ENCODE measurements around the gene ACTMAP.
"Not testable (repeated sequence)": the region's sequence is repeated elsewhere in the genome, so short reads cannot be mapped to it uniquely, and the experiment has no call there.

The ACTMAP gene

DNA sequence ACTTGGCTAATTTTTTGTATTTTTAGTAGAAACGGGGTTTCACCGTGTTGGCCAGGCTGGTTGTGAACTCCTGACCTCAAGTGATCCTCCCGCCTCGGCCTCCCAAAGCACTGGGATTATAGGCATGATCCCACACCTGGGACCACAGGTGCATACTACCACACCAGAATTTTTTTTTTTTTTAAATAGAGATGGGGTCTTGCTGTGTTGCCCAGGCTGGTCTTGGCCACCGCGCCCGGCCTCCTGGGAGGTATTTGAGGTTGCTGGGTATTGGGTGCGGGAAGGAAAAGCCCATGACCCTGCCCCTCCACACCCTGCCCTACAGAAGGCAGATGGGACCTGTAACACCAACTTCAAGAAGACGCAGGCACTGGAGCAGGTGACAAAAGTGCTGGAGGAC is 13.6 kb downstream of the ACTMAP start:
- TF ChIP-seq, protein P1, sequence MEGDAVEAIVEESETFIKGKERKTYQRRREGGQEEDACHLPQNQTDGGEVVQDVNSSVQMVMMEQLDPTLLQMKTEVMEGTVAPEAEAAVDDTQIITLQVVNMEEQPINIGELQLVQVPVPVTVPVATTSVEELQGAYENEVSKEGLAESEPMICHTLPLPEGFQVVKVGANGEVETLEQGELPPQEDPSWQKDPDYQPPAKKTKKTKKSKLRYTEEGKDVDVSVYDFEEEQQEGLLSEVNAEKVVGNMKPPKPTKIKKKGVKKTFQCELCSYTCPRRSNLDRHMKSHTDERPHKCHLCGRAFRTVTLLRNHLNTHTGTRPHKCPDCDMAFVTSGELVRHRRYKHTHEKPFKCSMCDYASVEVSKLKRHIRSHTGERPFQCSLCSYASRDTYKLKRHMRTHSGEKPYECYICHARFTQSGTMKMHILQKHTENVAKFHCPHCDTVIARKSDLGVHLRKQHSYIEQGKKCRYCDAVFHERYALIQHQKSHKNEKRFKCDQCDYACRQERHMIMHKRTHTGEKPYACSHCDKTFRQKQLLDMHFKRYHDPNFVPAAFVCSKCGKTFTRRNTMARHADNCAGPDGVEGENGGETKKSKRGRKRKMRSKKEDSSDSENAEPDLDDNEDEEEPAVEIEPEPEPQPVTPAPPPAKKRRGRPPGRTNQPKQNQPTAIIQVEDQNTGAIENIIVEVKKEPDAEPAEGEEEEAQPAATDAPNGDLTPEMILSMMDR (IDR thresholded peaks at IDR 0.05; ENCODE audit: low read depth, low read length), result no peak
- H3K4me1 ChIP-seq, result no peaks in the 10 kb centered on the region; the same call in none of the 2 replicates
- H3K27me3 ChIP-seq, result no peaks in the 10 kb centered on the region
- no peak overlapping the region for H3K4me3 ChIP-seq (ENCODE audit: low read depth, low read length)
- peaks cover 12% of the 10 kb centered on the region for H3K36me3 ChIP-seq
- DNase-seq, result no peak
- no peaks in the 10 kb centered on the region for H3K9me3 ChIP-seq

DNA sequence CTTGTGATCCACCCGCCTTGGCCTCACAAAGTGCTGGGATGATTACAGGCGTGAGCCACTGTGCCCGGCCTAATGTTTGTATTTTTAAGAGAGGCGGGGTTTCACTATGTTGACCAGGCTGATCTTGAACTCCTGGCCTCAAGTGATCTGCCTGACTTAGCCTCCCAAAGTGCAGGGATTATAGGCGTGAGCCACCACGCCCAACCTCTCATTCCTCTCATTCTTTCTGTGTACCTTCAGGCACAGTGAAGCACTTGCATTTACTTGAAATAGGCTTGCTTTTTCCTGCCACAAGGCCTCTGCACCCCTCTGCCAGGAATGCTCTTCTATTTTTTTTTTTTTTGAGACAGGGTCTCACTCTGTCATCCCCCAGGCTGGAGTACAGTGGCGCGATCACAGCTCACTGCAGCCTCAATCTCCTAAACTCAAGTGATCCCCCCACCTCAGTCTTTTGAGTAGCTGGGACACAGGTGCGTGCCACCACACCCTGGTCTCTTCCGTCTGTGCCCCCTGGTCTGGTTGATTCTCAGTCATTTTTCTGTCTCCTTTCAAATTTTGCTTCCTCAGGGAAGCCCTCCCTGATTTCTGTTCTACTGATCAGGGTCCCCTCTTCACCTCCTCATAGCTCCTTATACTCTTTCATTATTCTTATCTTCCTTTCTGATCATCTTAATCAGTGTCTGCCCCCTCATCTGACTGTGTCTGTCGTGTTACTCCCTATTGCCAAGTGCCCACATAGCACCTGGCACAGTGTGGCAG is 15.1 kb downstream of the ACTMAP start:
- TF ChIP-seq, protein P1 (IDR thresholded peaks at IDR 0.05; ENCODE audit: low read depth, low read length), result no peak
- peaks cover 12% of the 10 kb centered on the region for H3K36me3 ChIP-seq
- DNase-seq, result no peak

DNA sequence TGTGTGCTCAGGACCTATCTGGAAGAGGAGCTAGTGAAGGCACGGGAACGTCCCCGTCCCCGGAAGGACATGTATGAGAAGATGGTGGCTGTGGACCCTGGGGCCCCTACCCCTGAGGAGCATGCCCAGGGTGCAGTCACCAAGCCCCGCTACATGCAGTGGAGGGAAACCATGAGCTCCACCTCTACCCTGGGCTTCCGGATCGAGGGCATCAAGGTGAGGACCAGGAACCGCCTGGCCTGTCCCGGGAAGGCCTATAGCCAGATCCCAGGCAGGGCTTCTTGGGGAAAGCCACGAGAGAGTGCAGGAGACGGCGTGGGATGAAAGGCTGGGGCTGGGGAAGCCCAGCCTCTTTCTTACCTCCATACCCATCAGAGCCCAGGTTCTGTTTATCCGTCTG is 17.1 kb downstream of the ACTMAP start:
- no peaks in the 10 kb centered on the region for H3K9me3 ChIP-seq
- no peaks in the 10 kb centered on the region; the same call in 1 of the 2 replicates for H3K4me1 ChIP-seq
- H3K4me3 ChIP-seq (ENCODE audit: low read depth, low read length), result no peak overlapping the region
- TF ChIP-seq, protein P1 (IDR thresholded peaks at IDR 0.05; ENCODE audit: low read depth, low read length), result no peak
- no peaks in the 10 kb centered on the region for H3K27me3 ChIP-seq
- peaks cover 12% of the 10 kb centered on the region for H3K36me3 ChIP-seq
- no peak for DNase-seq

More for the DNA sequence above, 15.1 kb downstream of the ACTMAP start:
- Histone ChIP-seq H3K4me3 (ENCODE audit: low read depth, low read length) (no peak overlapping the region), H3K27me3 (no peaks in the 10 kb centered on the region), H3K9me3 (no peaks in the 10 kb centered on the region), H3K4me1 (no peaks in the 10 kb centered on the region; the same call in none of the 2 replicates)

DNA sequence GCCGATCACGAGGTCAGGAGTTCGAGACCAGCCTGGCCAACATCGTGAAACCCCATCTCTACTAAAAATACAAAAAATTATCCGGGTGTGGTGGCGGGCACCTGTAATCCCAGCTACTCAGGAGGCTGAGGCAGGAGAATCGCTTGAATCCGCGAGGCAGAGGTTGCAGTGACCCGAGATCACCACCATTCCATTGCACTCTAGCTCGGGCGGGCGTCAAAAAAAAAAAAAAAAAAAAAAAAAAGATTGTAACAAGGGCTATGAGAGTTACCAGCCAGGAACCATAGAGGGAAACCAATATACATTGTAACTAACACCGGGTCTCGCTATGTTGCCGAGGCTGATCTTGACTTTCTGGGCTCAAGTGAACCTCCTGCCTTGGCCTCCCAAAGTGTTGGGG is 18.0 kb downstream of the ACTMAP start:
- H3K4me1 ChIP-seq; H3K4me3 ChIP-seq (ENCODE audit: low read depth, low read length); H3K9me3 ChIP-seq; DNase-seq; H3K27me3 ChIP-seq: not testable (repeated sequence)
- H3K36me3 ChIP-seq, result peaks cover 11% of the 10 kb centered on the region

DNA sequence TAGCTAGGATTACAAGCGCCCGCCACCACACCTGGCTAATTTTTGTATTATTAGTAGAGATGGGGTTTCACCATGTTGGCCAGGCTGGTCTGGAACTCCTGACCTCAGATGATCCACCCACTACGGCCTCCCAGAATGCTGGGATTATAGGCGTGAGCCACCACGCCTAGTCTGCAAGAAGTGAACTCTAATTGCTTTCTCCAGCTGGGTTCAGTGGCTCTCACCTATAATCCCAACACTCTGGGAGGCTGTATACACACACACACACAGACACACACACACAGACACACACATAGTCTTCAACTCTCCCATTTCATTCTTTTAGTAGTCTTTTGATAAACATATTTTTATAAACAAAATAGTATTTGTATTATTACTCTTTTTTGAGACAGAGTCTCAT is 20.2 kb downstream of the ACTMAP start:
- H3K36me3 ChIP-seq; H3K4me1 ChIP-seq; H3K9me3 ChIP-seq; DNase-seq; H3K27me3 ChIP-seq; H3K4me3 ChIP-seq (ENCODE audit: low read depth, low read length): not testable (repeated sequence)

DNA sequence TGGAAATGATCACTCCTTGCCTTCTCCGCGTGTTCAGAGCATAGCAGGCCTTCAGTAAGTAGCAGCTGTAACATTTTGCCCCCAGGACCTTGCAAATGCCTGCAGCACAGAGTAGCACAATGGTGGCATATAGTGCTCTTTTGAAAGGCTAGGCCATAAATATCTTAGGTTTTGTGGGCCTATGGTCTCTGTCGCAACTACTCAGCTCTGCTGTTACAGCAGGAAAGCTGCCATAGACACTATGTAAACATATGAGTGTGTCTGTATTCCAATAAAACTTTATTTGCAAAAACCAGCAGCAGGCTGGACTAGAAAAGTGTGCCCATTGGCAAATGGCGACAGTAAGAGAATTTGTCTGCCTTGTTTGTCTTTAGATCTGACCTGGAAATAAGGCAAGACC is 24.0 kb downstream of the ACTMAP start:
- Histone ChIP-seq H3K9me3 (no peaks in the 10 kb centered on the region), H3K36me3 (no peaks in the 10 kb centered on the region; the same call in 1 of the 2 replicates), H3K27me3 (no peaks in the 10 kb centered on the region), H3K4me3 (ENCODE audit: low read depth, low read length) (no peak overlapping the region), H3K4me1 (no peaks in the 10 kb centered on the region)
- TF ChIP-seq, protein P1 (IDR thresholded peaks at IDR 0.05; ENCODE audit: low read depth, low read length), result no peak
- no peak for DNase-seq

DNA sequence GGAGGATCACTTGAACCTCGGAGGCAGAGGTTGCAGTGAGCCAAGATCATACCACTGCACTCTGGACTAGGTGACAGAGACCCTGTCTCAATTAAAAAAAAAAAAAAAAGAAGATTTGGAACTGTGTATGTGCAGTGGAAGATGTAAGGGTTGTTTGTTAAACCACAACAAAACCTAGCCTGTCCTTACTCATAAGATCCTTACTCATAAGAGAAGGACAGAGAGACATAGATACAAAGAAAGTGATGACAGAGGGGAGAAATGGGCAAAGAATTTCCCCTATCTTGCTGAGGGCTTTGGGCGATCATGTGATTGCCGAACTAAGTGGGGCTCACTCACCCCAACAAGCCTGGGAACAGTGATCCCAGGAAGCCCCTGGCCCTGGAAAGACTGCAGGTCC is 25.4 kb downstream of the ACTMAP start:
- TF ChIP-seq, protein P1 (IDR thresholded peaks at IDR 0.05; ENCODE audit: low read depth, low read length), result no peak
- no peaks in the 10 kb centered on the region for H3K9me3 ChIP-seq
- H3K36me3 ChIP-seq, result no peaks in the 10 kb centered on the region; the same call in 1 of the 2 replicates
- no peaks in the 10 kb centered on the region for H3K27me3 ChIP-seq
- no peak for DNase-seq
- no peaks in the 10 kb centered on the region for H3K4me1 ChIP-seq
- no peak overlapping the region for H3K4me3 ChIP-seq (ENCODE audit: low read depth, low read length)

Measured in BE2C (cell line).